GM18517 (cell line): ENCODE measurements around the gene PCCA.

Experiments used
- ATAC-seq: cut with Tn5 transposase; IDR thresholded peaks from one replicate; pipeline ENCODE4 v1.9.1; 2021; ENCODE audit warnings: mild to moderate bottlenecking, moderate library complexity; ENCODE audit not compliant: unreplicated experiment

Gene PCCA

GRCh38 chr13:100458673-100459072, 369.8 kb downstream of the PCCA start:
- no peak for ATAC-seq

GRCh38 chr13:100459747-100460146, 370.9 kb downstream of the PCCA start:
- no peak for ATAC-seq

GRCh38 chr13:100460266-100460665, 371.4 kb downstream of the PCCA start:
- ATAC-seq: no peak

GRCh38 chr13:100460791-100461190, 371.9 kb downstream of the PCCA start:
- no peak for ATAC-seq

- ATAC-seq: no peak
These were observed 372.6 kb downstream of the PCCA start for GRCh38 chr13:100461309-100462030.

GRCh38 chr13:100464006-100464405, 375.1 kb downstream of the PCCA start:
- no peak for ATAC-seq

- no peak for ATAC-seq
These were observed 376.7 kb downstream of the PCCA start for GRCh38 chr13:100465558-100465957.

- no peak for ATAC-seq
These were observed 382.1 kb downstream of the PCCA start for GRCh38 chr13:100470866-100471505.

- ATAC-seq: no peak
These were observed 384.2 kb downstream of the PCCA start for GRCh38 chr13:100473087-100473486.

- no peak for ATAC-seq
These were observed 384.7 kb downstream of the PCCA start for GRCh38 chr13:100473501-100474044.

GRCh38 chr13:100476963-100477362, 388.1 kb downstream of the PCCA start:
- no peak for ATAC-seq

- no peak for ATAC-seq
These were observed 389.4 kb downstream of the PCCA start for GRCh38 chr13:100478107-100478809.

GRCh38 chr13:100480676-100481075, 391.8 kb downstream of the PCCA start:
- no peak for ATAC-seq

GRCh38 chr13:100483139-100483538, 394.2 kb downstream of the PCCA start:
- no peak for ATAC-seq

- ATAC-seq: no peak
These were observed 395.0 kb downstream of the PCCA start for GRCh38 chr13:100483841-100484381.

GRCh38 chr13:100484702-100485101, 395.8 kb downstream of the PCCA start:
- no peak for ATAC-seq

- no peak for ATAC-seq
These were observed 396.4 kb downstream of the PCCA start for GRCh38 chr13:100485265-100485664.

- no peak for ATAC-seq
These were observed 401.8 kb downstream of the PCCA start for GRCh38 chr13:100490692-100491091.

- ATAC-seq: no peak
These were observed 402.4 kb downstream of the PCCA start for GRCh38 chr13:100491164-100491842.

GRCh38 chr13:100493418-100493817, 404.5 kb downstream of the PCCA start:
- ATAC-seq: no peak

- no peak for ATAC-seq
These were observed 406.6 kb downstream of the PCCA start for GRCh38 chr13:100495455-100495854.
